GM18508 (cell line): ENCODE measurements around the gene SMYD1.

Experiments
- ATAC-seq: cut with Tn5 transposase; IDR thresholded peaks from one replicate; pipeline ENCODE4 v1.9.1; 2021; ENCODE audit warnings: moderate number of reproducible peaks; ENCODE audit not compliant: insufficient read depth, unreplicated experiment

SMYD1 gene

DNA sequence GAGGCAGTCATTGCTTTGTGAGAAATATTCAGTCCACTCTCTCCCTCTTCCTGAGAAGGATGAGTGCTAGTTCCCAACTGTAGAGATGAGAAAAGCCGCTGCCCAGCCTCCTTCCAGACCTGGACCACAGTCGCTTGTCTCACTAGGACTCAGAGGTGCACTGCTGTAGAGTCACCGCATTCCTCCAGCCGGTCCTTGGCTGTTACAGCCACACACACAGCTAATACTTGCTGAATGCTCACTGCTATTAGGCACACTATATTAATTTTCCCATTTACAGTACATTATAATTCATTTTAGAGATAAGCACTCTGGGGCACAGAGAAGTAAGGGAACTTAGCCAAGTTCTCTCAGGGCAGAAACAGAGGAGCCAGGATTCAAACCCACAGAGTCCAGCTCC lies 70.2 kb downstream of the SMYD1 start:
- ATAC-seq = no peak

DNA sequence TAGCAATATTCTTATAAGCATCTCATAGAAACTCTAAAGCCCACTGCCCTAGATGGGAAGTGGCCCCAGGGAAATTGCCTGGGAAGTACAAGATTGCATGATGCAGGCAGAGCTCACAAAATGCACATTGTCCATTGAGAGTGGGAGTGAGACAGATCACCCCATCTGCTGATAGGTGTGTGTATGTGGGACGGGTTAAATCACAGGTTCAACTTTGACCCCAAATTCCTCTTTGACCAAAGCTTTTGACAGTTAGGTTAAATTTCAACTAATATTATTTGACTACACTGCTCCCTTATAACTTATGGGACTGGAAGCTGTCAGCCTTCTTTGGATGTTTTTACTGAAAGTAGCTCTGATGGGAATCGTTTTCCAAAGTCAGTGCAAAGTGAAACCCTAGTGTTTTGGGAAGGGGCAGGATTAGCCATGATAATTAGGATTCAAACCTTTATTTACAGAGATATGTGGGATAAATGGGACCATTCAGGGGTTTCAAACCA lies 71.6 kb downstream of the SMYD1 start:
- ATAC-seq = no peak

DNA sequence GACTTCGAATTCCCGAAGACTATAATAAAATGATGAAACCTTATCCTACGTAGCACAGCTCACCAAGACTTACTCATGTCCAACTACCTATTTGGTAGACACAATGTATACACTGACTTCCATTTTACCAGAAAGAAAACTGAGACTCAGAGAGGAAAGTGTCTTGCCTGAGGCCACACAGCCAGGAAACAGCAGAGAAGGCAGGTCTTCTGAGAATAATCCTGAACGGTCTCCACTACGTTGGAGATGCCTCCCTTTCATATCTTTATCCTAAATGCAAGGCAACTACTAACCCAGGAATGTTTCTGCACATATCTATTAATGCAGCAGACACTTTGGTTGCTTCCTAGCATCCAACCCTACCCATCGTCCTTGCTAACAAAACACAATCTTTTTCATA lies 72.2 kb downstream of the SMYD1 start:
- ATAC-seq = no peak

DNA sequence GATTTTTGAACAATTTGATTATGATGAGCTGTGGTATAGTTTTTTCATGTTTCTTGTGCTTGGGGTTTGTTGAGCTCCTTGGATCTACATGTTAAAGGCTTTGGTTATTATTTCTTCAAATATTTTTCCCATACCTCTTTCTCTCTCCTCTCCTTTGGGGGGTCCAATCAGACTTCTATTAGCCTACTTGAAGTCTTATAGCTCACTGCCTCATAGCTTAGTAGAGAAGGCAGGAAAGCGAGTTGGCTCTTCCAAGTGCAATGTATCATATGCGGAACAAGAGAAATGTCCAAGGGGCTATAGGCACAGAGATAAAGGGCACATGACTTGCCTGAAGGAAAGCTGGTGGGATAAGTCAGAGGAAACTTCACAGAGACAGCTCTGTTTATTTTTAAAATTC lies 74.3 kb downstream of the SMYD1 start:
- ATAC-seq = no peak

DNA sequence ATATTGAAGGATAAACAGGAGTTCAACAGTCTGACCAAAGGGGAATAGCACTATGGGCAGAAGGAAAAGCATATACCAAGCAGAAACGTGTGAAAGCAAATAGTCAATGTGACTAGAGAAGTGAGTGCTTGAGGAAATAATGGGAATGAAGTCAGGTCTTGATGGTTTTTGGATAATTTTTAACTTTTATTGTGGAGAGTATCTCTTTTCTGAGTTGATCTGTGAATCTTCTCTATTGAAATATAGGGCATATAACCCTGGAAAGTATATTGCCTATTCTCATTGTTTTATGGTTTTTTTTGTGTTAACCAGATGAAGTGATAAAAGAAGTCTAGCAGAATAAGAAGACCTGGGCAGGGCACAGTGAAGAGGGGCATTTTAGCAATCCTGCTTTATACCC lies 76.6 kb downstream of the SMYD1 start:
- ATAC-seq = no peak

DNA sequence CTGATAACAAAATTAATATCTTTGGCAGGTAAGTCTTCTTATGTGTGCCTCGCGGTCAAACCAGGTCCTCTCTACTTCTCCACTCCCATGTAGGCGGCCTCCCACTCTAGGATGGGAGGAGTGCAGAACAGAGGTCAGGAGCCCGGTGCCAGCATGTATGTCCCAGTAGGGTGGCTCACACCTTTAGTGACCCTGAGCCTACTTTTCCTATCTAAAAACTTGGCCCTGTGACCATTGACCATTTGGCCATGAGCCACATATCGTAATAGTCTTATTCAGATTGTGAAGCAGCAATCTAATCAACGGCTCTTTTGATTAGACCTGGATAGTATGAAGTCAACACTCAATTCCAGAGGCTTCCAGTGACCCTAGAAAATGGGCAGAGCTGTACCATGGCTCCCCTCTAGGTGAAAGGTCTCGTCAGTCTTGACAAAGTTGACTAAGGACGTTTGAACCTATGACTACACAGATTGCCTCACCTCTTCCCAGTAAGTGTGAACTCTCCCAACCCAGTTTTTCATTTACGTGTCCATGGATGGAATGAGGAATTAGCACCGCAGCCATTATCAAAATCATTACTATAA lies 77.4 kb downstream of the SMYD1 start:
- no peak for ATAC-seq

DNA sequence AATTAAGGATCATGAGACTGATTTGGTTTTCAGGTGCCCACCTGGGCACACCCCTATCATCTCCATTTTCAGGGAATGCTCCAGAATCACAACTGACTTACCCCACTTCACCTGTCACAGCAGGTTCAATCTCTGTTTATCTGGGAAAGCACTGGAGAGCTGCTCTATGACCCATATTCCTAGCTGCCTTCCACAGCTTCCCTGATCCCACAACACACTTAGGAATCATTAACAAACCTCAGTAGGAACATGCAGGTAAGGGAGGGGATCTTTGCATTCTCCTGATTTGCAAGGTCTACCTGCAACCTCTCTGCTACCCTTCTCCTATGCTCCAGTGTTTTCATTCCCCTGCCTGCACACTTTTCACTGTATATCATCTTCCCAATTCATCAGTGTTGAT lies 79.0 kb downstream of the SMYD1 start:
- ATAC-seq = no peak

DNA sequence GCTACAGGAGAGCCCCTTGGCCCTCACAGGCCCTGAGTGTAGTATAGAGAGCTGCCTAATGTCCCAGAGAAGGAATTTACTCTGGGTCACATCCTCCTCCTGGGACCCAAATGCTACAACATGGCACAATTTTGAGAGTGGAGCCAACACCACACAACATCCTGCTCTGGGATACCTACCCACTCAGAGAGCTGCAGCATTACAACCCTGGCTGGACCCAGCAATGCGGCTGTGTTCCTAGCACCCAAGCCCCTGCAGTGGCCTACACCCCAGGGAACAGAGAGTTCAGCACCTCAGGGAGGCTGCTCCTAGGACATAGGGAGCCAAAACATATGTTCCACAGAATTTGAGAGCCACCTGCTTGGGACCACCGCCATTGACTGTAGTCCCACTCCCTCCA lies 79.5 kb downstream of the SMYD1 start:
- no peak for ATAC-seq

DNA sequence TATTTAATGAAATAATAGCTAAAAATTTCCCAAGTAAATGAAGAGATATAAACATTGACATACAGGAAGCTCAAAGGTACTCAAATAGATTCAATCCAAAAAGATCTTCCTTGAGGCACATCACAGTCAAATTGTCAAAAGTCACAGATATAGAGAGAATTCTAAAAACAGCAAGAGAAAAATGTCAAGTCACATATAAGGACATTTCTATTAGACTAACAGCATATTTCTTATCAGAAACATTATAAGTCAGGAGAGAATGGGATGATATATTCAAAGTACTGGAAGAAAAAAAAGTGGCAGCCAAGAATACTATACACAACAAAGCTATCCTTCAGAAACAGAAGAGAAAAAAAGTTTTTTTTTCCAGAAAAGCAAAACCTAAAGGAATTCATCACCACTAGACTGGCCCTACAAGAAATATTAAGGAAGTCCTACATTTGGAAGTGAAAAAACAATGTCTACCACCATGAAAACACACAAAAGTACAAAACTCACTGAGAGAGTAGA lies 81.4 kb downstream of the SMYD1 start:
- ATAC-seq = no peak

DNA sequence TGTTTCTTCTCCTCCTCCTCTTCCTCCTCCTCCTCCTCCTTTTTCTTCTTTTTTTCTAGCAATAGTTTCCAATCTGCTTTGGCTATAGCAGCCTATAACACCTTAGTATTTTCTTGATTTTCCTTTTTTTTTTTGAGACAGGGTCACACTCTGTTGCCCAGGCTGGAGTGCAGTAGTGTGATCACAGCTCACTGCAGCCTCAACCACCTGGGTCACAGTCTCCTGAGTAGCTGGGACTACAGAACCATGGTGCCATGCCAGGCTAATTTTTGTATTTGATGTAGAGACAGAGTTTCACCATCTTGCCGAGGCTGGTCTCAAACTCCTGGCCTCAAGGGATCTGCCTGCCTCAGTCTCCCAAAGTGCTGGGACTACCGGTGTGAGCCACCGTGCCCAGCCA lies 91.9 kb downstream of the SMYD1 start:
- ATAC-seq = no peak

DNA sequence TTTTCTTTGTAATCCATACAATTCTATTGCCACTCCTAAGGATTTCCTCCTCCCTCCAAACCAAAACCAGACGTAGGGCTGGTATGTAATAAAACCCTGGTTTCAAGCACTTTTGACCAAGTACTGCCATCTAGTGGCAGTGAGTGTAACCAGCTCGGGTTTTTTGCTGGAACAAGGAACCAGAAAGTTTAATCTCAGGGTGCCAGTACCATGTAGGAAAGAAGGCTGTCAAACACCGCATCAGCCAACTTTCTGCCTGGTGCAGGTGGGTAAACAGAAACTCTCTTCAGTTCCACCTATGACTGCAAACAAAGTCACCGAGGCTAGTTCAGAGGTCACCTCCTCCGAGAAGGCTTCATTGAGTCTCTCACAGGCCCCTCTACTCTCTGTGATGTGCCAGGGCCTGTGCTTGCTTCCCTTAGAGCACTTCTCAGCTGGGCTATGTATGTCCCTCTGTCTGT lies 92.4 kb downstream of the SMYD1 start:
- ATAC-seq = no peak

DNA sequence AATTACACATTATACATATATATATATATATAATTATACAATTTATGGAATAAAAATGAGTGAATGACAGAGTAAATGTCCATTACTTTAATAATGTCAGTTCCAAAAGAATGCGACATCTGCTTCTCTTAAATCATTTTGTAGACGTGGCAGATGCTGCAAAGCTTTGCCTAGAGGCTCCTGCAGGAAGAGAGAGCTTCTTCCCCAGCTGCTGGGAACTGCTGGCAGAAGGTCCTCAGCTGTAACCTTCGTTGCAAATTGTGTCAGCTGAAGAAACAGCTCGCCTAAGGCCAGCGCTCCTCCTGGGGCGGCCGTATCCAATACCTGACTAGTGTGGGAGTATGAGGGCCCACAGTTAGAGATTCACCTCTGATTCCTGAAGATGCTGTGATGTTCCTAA lies 92.9 kb downstream of the SMYD1 start:
- no peak for ATAC-seq

DNA sequence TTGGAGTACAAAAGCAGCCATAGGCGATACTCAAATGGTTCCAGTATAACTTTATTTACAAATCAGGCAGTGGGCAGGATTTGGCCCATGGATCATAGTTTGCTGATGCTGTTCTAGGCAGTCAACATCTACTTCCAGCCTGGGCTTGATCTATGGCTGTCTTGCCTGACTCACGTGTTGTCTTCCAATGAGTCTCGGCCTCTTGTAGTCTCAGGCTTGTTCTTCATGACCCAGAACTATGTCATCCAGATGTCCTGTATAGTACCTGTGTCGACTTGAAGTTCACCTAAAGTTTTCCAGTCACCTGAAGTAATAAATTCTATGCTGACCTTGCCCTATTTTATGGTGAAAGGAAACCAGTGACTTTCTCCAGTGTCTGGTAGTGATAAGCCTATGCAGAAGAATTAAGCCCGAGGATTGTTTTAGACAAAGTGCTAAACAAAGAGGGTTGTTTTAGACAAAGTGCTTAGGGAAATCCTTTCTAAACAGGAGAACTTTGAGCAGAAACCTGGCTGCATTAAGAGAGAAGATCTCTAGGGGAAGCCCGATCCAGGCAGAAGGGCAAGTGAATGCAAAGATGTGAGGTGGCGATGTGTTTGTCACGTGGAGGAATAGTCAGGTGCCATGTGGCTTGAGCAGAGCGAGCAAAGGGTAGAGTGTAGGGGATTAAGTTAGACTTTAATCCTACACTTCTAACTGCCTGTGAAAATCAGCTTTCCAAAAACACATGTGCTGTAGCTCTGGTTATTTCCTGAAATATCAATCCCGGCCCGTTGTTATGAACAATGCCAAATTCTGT lies 94.0 kb downstream of the SMYD1 start:
- ATAC-seq = no peak
